BLaER1 treated with 17β-estradiol and CSF1 and Interleukin-3, amounts not matched to agents 10 nM and 100 nM (cell line): ENCODE data around the gene GPC6.

Source experiments
- H3K27ac ChIP-seq, 11 experiments: shearing (Covaris generic); formaldehyde crosslinking; 2 replicates each; pipeline ENCODE4 v1.8.1; 2022
- H3K27me3 ChIP-seq, 11 experiments: shearing (Covaris generic); formaldehyde crosslinking; 2 replicates each; pipeline ENCODE4 v1.8.1; 2022
- H3K36me3 ChIP-seq, 11 experiments: shearing (Covaris generic); formaldehyde crosslinking; 2 replicates each; pipeline ENCODE4 v1.8.1; 2022
- H3K4me1 ChIP-seq, 10 experiments: shearing (Covaris generic); formaldehyde crosslinking; 2 replicates each; pipeline ENCODE4 v1.8.1; 2022
- H3K4me2 ChIP-seq, 11 experiments: shearing (Covaris generic); formaldehyde crosslinking; 2 replicates each; pipeline ENCODE4 v1.8.1; 2022
- H3K4me3 ChIP-seq, 10 experiments: shearing (Covaris generic); formaldehyde crosslinking; 2 replicates each; pipeline ENCODE4 v1.8.1; 2022
- H3K9ac ChIP-seq, 11 experiments: shearing (Covaris generic); formaldehyde crosslinking; 2 replicates each; pipeline ENCODE4 v1.8.1; 2022
- H3K9me3 ChIP-seq, 11 experiments: shearing (Covaris generic); formaldehyde crosslinking; replicated peaks in 1 of 11; 2 replicates each; pipeline ENCODE4 v1.8.1; 2022
- H4K20me1 ChIP-seq, 11 experiments: shearing (Covaris generic); formaldehyde crosslinking; 2 replicates each; pipeline ENCODE4 v1.8.1; 2022
- Cebpa-rat ChIP-seq, 11 experiments: shearing (Covaris generic); IDR thresholded peaks; 2 replicates each; pipeline ENCODE4 v1.8.1; 2022

GPC6 gene

GRCh38 chr13:93455861-93456260 is 229.3 kb downstream of the GPC6 start:
- H3K27ac ChIP-seq = no peak overlapping the region
- H3K27me3 ChIP-seq = no peaks in the 10 kb centered on the region
- no peaks in the 10 kb centered on the region for H3K36me3 ChIP-seq
- no peak overlapping the region for H3K4me3 ChIP-seq
- H3K4me2 ChIP-seq = no peak overlapping the region
- H3K4me1 ChIP-seq = no peaks in the 10 kb centered on the region
- H3K9me3 ChIP-seq = peaks cover 0 to 9% (median 0%) of the 10 kb centered on the region in 11 experiments; a peak in 1 of 22 replicates
- no peak overlapping the region for H3K9ac ChIP-seq
- no peaks in the 10 kb centered on the region for H4K20me1 ChIP-seq
- TF ChIP-seq Cebpa-rat (IDR thresholded peaks at IDR 0.05) = no peak

GRCh38 chr13:93460005-93460404 is 233.4 kb downstream of the GPC6 start:
- TF ChIP-seq Cebpa-rat (IDR thresholded peaks at IDR 0.05) = no peak
- H3K4me3 ChIP-seq = no peak overlapping the region
- no peaks in the 10 kb centered on the region for H3K36me3 ChIP-seq
- no peak overlapping the region for H3K27ac ChIP-seq
- no peaks in the 10 kb centered on the region for H3K4me1 ChIP-seq
- H4K20me1 ChIP-seq = no peaks in the 10 kb centered on the region
- H3K9ac ChIP-seq = no peak overlapping the region
- H3K27me3 ChIP-seq = no peaks in the 10 kb centered on the region
- H3K9me3 ChIP-seq = peaks cover 0 to 4% (median 0%) of the 10 kb centered on the region in 11 experiments; a peak in 1 of 22 replicates
- H3K4me2 ChIP-seq = no peak overlapping the region

- no peaks in the 10 kb centered on the region for H3K27me3 ChIP-seq
- no peak overlapping the region for H3K4me3 ChIP-seq
- no peak overlapping the region for H3K27ac ChIP-seq
- TF ChIP-seq Cebpa-rat (IDR thresholded peaks at IDR 0.05) = no peak
- H3K9me3 ChIP-seq = no peaks in the 10 kb centered on the region
- no peaks in the 10 kb centered on the region for H4K20me1 ChIP-seq
- no peak overlapping the region for H3K9ac ChIP-seq
- H3K4me2 ChIP-seq = no peak overlapping the region
- no peaks in the 10 kb centered on the region for H3K4me1 ChIP-seq
- no peaks in the 10 kb centered on the region for H3K36me3 ChIP-seq
Measured at GRCh38 chr13:93462151-93462550, 235.5 kb downstream of the GPC6 start.

- Histone ChIP-seq H3K9me3 (peaks cover 0 to 12% (median 0%) of the 10 kb centered on the region in 11 experiments; a peak in 5 of 22 replicates), H3K4me2 (no peak overlapping the region), H3K9ac (no peak overlapping the region), H3K27ac (no peak overlapping the region), H3K27me3 (no peaks in the 10 kb centered on the region), H3K4me3 (no peak overlapping the region), H3K4me1 (no peaks in the 10 kb centered on the region), H3K36me3 (no peaks in the 10 kb centered on the region), H4K20me1 (no peaks in the 10 kb centered on the region)
- no peak for TF ChIP-seq Cebpa-rat (IDR thresholded peaks at IDR 0.05)
Measured at GRCh38 chr13:93466502-93467036, 240.0 kb downstream of the GPC6 start.

GRCh38 chr13:93467175-93467574 is 240.6 kb downstream of the GPC6 start:
- Histone ChIP-seq H3K4me2 (no peak overlapping the region), H3K27ac (no peak overlapping the region), H3K4me1 (no peaks in the 10 kb centered on the region), H3K4me3 (no peak overlapping the region), H4K20me1 (no peaks in the 10 kb centered on the region), H3K9ac (no peak overlapping the region), H3K9me3 (peaks cover 3 to 17% (median 5%) of the 10 kb centered on the region in 11 experiments), H3K36me3 (no peaks in the 10 kb centered on the region), H3K27me3 (no peaks in the 10 kb centered on the region)
- no peak for TF ChIP-seq Cebpa-rat (IDR thresholded peaks at IDR 0.05)

- no peak overlapping the region for H3K27ac ChIP-seq
Measured at GRCh38 chr13:93468433-93468832, 241.8 kb downstream of the GPC6 start.

GRCh38 chr13:93472296-93472695 is 245.7 kb downstream of the GPC6 start:
- Histone ChIP-seq H3K27ac (no peak overlapping the region), H3K4me1 (no peaks in the 10 kb centered on the region), H3K4me2 (no peak overlapping the region), H3K36me3 (no peaks in the 10 kb centered on the region), H3K27me3 (no peaks in the 10 kb centered on the region), H4K20me1 (no peaks in the 10 kb centered on the region), H3K9me3 (peaks cover 20 to 33% (median 23%) of the 10 kb centered on the region in 11 experiments), H3K4me3 (no peak overlapping the region), H3K9ac (no peak overlapping the region)
- no peak for TF ChIP-seq Cebpa-rat (IDR thresholded peaks at IDR 0.05)

More at GRCh38 chr13:93468433-93468832, 241.8 kb downstream of the GPC6 start:
- no peak for TF ChIP-seq Cebpa-rat (IDR thresholded peaks at IDR 0.05)
- Histone ChIP-seq H3K4me1 (no peaks in the 10 kb centered on the region), H3K36me3 (no peaks in the 10 kb centered on the region), H3K4me2 (no peak overlapping the region), H3K4me3 (no peak overlapping the region), H3K27me3 (no peaks in the 10 kb centered on the region), H4K20me1 (no peaks in the 10 kb centered on the region), H3K9me3 (peaks cover 15 to 29% (median 18%) of the 10 kb centered on the region in 11 experiments), H3K9ac (no peak overlapping the region)

- Histone ChIP-seq H4K20me1 (no peaks in the 10 kb centered on the region), H3K9ac (no peak overlapping the region), H3K9me3 (peaks cover 20 to 33% (median 23%) of the 10 kb centered on the region in 11 experiments), H3K27me3 (no peaks in the 10 kb centered on the region), H3K36me3 (no peaks in the 10 kb centered on the region), H3K4me1 (no peaks in the 10 kb centered on the region), H3K4me3 (no peak overlapping the region), H3K27ac (no peak overlapping the region), H3K4me2 (no peak overlapping the region)
- no peak for TF ChIP-seq Cebpa-rat (IDR thresholded peaks at IDR 0.05)
Measured at GRCh38 chr13:93472814-93473296, 246.2 kb downstream of the GPC6 start.

- H3K9me3 ChIP-seq = peaks cover 20 to 33% (median 23%) of the 10 kb centered on the region in 11 experiments
- no peak overlapping the region for H3K27ac ChIP-seq
- H3K4me1 ChIP-seq = no peaks in the 10 kb centered on the region
- H4K20me1 ChIP-seq = no peaks in the 10 kb centered on the region
- no peak overlapping the region for H3K4me3 ChIP-seq
- no peak overlapping the region for H3K9ac ChIP-seq
- no peak for TF ChIP-seq Cebpa-rat (IDR thresholded peaks at IDR 0.05)
- H3K36me3 ChIP-seq = no peaks in the 10 kb centered on the region
- no peak overlapping the region for H3K4me2 ChIP-seq
- H3K27me3 ChIP-seq = no peaks in the 10 kb centered on the region
Measured at GRCh38 chr13:93473441-93474270, 247.0 kb downstream of the GPC6 start.
